ENCODE results near the gene DIP2A. TPM values are rescaled to one million over a fixed set of nuclear protein-coding genes. Genes with fewer than 3 reads are reported as not detected.

Gene DIP2A, protein sequence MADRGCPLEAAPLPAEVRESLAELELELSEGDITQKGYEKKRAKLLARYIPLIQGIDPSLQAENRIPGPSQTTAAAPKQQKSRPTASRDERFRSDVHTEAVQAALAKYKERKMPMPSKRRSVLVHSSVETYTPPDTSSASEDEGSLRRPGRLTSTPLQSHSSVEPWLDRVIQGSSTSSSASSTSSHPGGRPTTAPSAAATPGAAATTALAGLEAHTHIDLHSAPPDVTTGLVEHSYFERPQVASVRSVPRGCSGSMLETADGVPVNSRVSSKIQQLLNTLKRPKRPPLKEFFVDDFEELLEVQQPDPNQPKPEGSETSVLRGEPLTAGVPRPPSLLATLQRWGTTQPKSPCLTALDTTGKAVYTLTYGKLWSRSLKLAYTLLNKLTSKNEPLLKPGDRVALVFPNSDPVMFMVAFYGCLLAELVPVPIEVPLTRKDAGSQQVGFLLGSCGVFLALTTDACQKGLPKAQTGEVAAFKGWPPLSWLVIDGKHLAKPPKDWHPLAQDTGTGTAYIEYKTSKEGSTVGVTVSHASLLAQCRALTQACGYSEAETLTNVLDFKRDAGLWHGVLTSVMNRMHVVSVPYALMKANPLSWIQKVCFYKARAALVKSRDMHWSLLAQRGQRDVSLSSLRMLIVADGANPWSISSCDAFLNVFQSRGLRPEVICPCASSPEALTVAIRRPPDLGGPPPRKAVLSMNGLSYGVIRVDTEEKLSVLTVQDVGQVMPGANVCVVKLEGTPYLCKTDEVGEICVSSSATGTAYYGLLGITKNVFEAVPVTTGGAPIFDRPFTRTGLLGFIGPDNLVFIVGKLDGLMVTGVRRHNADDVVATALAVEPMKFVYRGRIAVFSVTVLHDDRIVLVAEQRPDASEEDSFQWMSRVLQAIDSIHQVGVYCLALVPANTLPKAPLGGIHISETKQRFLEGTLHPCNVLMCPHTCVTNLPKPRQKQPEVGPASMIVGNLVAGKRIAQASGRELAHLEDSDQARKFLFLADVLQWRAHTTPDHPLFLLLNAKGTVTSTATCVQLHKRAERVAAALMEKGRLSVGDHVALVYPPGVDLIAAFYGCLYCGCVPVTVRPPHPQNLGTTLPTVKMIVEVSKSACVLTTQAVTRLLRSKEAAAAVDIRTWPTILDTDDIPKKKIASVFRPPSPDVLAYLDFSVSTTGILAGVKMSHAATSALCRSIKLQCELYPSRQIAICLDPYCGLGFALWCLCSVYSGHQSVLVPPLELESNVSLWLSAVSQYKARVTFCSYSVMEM (N-terminal part only)
- total RNA-seq (100 to 1,000 TPM; 113 to 132 (median 128) TPM), total RNA-seq (34.5 to 278 (median 149) reads per million in 29 experiments)
- 67.2 TPM for total RNA-seq (2013)

DNA sequence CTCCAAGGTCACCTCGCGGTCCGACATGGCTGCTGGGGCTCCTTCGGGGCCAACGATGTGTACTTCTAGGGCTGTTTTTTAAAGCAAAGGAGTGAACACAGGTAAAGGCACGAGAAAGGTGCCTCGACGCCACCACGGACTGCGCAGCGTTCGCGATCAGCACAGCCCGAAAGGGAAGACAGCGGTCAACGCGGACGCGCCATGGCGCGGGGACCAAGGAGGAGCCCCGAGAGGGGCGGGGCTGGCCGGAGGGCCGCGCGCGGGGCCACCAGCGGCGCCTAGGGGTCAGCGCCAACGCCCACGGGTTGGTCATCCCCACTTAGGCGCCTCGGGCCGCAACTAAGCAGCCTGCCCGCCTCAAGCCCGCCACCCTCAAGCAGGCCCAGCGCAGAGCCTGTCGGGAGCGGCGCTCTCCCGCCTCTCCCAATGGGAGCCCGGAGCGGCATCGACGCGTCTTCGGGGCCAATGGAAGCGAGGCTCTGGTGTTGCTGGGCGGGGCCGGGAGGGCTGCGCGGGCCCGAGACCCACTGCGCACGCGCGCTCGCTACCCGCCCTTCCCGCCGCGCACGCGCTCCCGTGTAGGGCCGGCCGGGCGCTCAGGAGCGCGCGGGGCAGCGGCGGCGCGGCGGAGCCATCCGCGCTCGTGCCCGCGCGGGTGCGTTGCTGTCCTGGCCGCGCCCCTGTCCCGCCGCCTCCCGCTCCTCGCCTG, at the start of gene DIP2A:
DIP2A (plus strand) TSS at position 577 of the 709 bp plus-strand sequence. CDS start 241 bp downstream, outside the sequence.
- Mint-ChIP-seq H3K27me3 (no peaks in the 10 kb centered on the region), H3K4me1 (peaks cover 32 to 61% (median 55%) of the 10 kb centered on the region in 3 donors), H3K9me3 (no peaks in the 10 kb centered on the region), H3K36me3 (peaks cover 12% of the 10 kb centered on the region), H3K4me3 (peak within 1 kb of the TSS; percentile 85 to 91 (median 90)), H3K27ac (peak within 1 kb of the TSS; percentile 88 to 91)
- DNase-seq (peak; percentile 87 to 98 (median 93)), ATAC-seq (replicated peaks in 1 of 4) (peak; percentile 97 to 99 (median 98))
- H3K27me3 ChIP-seq (replicated peaks in 1 of 2; ENCODE audit: control insufficient read depth in 2 of 2, extremely low read depth in 1 of 2, insufficient read depth in 2 of 2, low read length in 1 of 2), result no peaks in the 10 kb centered on the region
- H3K4me1 ChIP-seq (ENCODE audit: control insufficient read depth in 1 of 2, extremely low read depth in 1 of 2, insufficient read depth in 2 of 2, low read length in 2 of 2), result peaks cover 15 to 34% of the 10 kb centered on the region in 2 experiments
- peaks cover 6 to 10% of the 10 kb centered on the region in 2 donors for H3K36me3 ChIP-seq (ENCODE audit: control insufficient read depth in 2 of 2, extremely low read depth in 1 of 2, insufficient read depth in 1 of 2, low read length in 1 of 2)
- CTCF ChIA-PET, result interaction anchor here in 1 of 2 donors (0.7 to 0.8 kb wide), 2 partner anchors 93 to 181 kb away, joined by 4 read pairs; no protein-coding TSS in a partner anchor
- WGBS (ENCODE audit: insufficient coverage), result under 1% methylated on average over 91 of the region's 91 CpGs
- H3K4me3 ChIP-seq (ENCODE audit: control insufficient read depth in 1 of 2, extremely low read depth in 1 of 2, low read length in 1 of 2), result peak within 1 kb of the TSS; percentile 81 to 96
- peak within 1 kb of the TSS; percentile 73 for H3K27ac ChIP-seq (ENCODE audit: low read length)
- H3K9me3 ChIP-seq, result no peaks in the 10 kb centered on the region
- POLR2A ChIA-PET, result interaction anchor here (0.6 to 1.4 kb wide), 2 partner anchors 43 to 93 kb away, joined by 3 read pairs; no protein-coding TSS in a partner anchor

DNA sequence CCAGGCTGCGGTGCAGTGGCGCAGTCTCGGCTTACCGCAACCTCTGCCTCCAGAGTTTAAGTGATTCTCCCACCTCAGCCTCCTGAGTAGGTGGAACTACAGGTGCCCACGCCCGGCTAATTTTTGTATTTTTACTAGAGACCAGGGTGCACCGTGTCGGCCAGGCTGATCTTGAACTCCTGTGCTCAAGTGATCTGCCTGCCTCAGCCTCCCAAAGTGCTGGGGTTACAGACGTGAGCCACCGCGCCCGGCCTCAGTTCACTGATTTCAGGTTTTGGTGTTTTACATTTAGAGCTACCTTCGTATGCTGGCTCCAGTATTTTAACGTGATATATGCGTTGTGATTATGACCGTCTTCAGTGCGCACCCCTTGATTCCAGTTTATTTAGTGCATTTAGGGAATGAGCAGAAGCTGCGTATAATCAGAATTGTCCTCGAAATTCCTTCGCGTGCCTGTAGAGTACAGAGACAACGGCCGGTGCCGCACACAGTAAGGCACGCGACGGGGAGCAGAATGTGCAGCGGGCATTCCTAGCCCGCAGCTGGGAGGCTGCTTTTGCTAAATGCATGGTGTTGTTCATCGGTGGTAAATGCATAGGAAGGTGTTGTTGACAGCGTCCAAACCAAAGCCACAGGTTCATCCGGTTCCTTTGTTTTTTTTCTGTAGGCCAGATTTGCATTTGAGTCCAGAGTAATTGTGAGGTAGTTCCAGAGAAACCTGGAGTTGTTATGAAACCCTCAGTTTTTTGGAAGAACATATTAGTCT, 48.9 kb upstream of the DIP2A start:
- H3K27ac ChIP-seq (ENCODE audit: low read length), result no peak overlapping the region
- DNase-seq (peak in 1 of 35 experiments; percentile 23), ATAC-seq (replicated peaks in 1 of 4) (no peak)
- POLR2A ChIA-PET, result no interaction called here
- H3K9me3 ChIP-seq, result no peaks in the 10 kb centered on the region
- no peaks in the 10 kb centered on the region for H3K27me3 ChIP-seq (replicated peaks in 1 of 2; ENCODE audit: control insufficient read depth in 2 of 2, extremely low read depth in 1 of 2, insufficient read depth in 2 of 2, low read length in 1 of 2)
- H3K27ac Mint-ChIP-seq, result no peak overlapping the region
- no peak overlapping the region for H3K4me3 ChIP-seq (ENCODE audit: control insufficient read depth in 1 of 2, extremely low read depth in 1 of 2, low read length in 1 of 2)
- peaks cover 6 to 20% of the 10 kb centered on the region in 2 donors for H3K36me3 ChIP-seq (ENCODE audit: control insufficient read depth in 2 of 2, extremely low read depth in 1 of 2, insufficient read depth in 1 of 2, low read length in 1 of 2)
- no peaks in the 10 kb centered on the region for H3K27me3 Mint-ChIP-seq
- peaks cover 11% of the 10 kb centered on the region for H3K36me3 Mint-ChIP-seq
- CTCF ChIA-PET, result no interaction called here
- no peaks in the 10 kb centered on the region for H3K9me3 Mint-ChIP-seq
- peaks cover 0 to 10% of the 10 kb centered on the region in 2 experiments for H3K4me1 ChIP-seq (ENCODE audit: control insufficient read depth in 1 of 2, extremely low read depth in 1 of 2, insufficient read depth in 2 of 2, low read length in 2 of 2)
- peaks cover 0 to 7% (median 0%) of the 10 kb centered on the region in 3 donors for H3K4me1 Mint-ChIP-seq
- H3K4me3 Mint-ChIP-seq, result no peak overlapping the region
- 89% methylated on average over 30 of the region's 32 CpGs for WGBS (ENCODE audit: insufficient coverage)

DNA sequence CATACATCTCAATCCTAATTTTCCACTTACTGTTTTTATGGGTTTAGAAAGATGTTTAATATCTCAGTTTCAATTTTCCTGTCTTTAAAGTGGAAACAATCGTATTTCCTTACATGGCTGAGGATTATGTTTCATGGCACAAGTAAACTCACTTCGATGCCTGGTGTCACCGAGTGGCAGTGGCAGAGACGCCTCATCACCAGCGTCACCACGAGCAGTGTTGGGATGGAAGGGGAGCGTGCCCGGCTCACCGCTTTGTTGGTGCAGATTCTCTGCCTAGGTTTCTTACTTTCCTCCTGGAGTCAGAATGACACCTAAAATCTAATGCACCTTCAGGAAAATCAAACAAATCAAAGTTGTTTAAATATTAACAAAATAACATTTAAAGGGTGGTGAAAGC, 48.2 kb upstream of the DIP2A start:
- POLR2A ChIA-PET, result no interaction called here
- Mint-ChIP-seq H3K4me3 (no peak overlapping the region), H3K27me3 (no peaks in the 10 kb centered on the region), H3K4me1 (peaks cover 0 to 7% (median 0%) of the 10 kb centered on the region in 3 donors), H3K27ac (no peak overlapping the region), H3K36me3 (peaks cover 12% of the 10 kb centered on the region), H3K9me3 (no peaks in the 10 kb centered on the region)
- Histone ChIP-seq H3K4me3 (ENCODE audit: control insufficient read depth in 1 of 2, extremely low read depth in 1 of 2, low read length in 1 of 2) (no peak overlapping the region), H3K4me1 (ENCODE audit: control insufficient read depth in 1 of 2, extremely low read depth in 1 of 2, insufficient read depth in 2 of 2, low read length in 2 of 2) (peaks cover 0 to 10% of the 10 kb centered on the region in 2 experiments), H3K9me3 (no peaks in the 10 kb centered on the region), H3K27me3 (replicated peaks in 1 of 2; ENCODE audit: control insufficient read depth in 2 of 2, extremely low read depth in 1 of 2, insufficient read depth in 2 of 2, low read length in 1 of 2) (no peaks in the 10 kb centered on the region), H3K36me3 (ENCODE audit: control insufficient read depth in 2 of 2, extremely low read depth in 1 of 2, insufficient read depth in 1 of 2, low read length in 1 of 2) (peaks cover 6 to 23% of the 10 kb centered on the region in 2 donors), H3K27ac (ENCODE audit: low read length) (no peak overlapping the region)
- CTCF ChIA-PET, result no interaction called here
- DNase-seq, result no peak
- no CpG with 5 or more reads among the region's 9 CpGs for WGBS (ENCODE audit: insufficient coverage)
- no peak for ATAC-seq (replicated peaks in 1 of 4)

DNA sequence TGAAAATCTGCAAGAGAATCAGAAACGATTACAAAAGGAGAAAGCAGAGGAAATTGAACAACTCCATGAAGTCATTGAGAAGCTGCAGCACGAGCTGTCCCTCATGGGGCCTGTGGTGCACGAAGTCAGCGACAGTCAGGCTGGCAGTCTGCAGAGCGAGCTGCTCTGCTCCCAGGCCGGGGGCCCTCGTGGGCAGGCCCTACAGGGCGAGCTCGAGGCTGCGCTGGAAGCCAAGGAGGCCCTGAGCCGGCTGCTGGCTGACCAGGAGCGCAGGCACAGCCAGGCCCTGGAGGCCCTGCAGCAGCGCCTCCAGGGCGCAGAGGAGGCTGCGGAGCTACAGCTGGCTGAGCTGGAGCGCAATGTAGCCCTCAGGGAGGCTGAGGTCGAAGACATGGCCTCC, 47.5 kb upstream of the DIP2A start:
- Histone ChIP-seq H3K27me3 (replicated peaks in 1 of 2; ENCODE audit: control insufficient read depth in 2 of 2, extremely low read depth in 1 of 2, insufficient read depth in 2 of 2, low read length in 1 of 2) (no peaks in the 10 kb centered on the region), H3K27ac (ENCODE audit: low read length) (no peak overlapping the region), H3K36me3 (ENCODE audit: control insufficient read depth in 2 of 2, extremely low read depth in 1 of 2, insufficient read depth in 1 of 2, low read length in 1 of 2) (peaks cover 8 to 26% of the 10 kb centered on the region in 2 donors), H3K4me1 (ENCODE audit: control insufficient read depth in 1 of 2, extremely low read depth in 1 of 2, insufficient read depth in 2 of 2, low read length in 2 of 2) (peaks cover 0 to 10% of the 10 kb centered on the region in 2 experiments), H3K4me3 (ENCODE audit: control insufficient read depth in 1 of 2, extremely low read depth in 1 of 2, low read length in 1 of 2) (no peak overlapping the region), H3K9me3 (no peaks in the 10 kb centered on the region)
- no peaks in the 10 kb centered on the region for H3K9me3 Mint-ChIP-seq
- no peak overlapping the region for H3K27ac Mint-ChIP-seq
- DNase-seq, result no peak
- no peak overlapping the region for H3K4me3 Mint-ChIP-seq
- no peaks in the 10 kb centered on the region for H3K27me3 Mint-ChIP-seq
- POLR2A ChIA-PET, result no interaction called here
- peaks cover 19% of the 10 kb centered on the region for H3K36me3 Mint-ChIP-seq
- ATAC-seq (replicated peaks in 1 of 4), result no peak
- peaks cover 0 to 7% (median 0%) of the 10 kb centered on the region in 3 donors for H3K4me1 Mint-ChIP-seq
- CTCF ChIA-PET, result no interaction called here
- 98% methylated on average over 17 of the region's 17 CpGs for WGBS (ENCODE audit: insufficient coverage)

DNA sequence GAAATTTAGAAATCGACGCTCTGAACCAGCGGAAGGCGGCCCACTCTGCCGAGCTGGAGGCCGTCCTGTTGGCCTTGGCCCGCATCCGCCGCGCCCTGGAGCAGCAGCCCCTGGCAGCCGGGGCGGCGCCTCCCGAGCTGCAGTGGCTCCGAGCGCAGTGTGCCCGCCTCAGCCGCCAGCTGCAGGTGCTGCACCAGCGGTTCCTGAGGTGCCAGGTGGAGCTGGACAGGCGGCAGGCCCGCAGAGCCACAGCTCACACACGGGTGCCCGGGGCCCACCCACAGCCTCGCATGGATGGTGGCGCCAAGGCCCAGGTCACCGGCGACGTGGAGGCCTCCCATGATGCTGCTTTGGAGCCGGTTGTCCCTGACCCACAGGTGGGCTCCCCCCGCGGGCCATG, 47.0 kb upstream of the DIP2A start:
- peaks cover 13 to 27% of the 10 kb centered on the region in 2 donors for H3K36me3 ChIP-seq (ENCODE audit: control insufficient read depth in 2 of 2, extremely low read depth in 1 of 2, insufficient read depth in 1 of 2, low read length in 1 of 2)
- H3K27me3 Mint-ChIP-seq, result no peaks in the 10 kb centered on the region
- H3K4me3 ChIP-seq (ENCODE audit: control insufficient read depth in 1 of 2, extremely low read depth in 1 of 2, low read length in 1 of 2), result no peak overlapping the region
- DNase-seq (no peak), ATAC-seq (replicated peaks in 1 of 4) (no peak)
- no peaks in the 10 kb centered on the region for H3K9me3 ChIP-seq
- H3K36me3 Mint-ChIP-seq, result peaks cover 20% of the 10 kb centered on the region
- H3K4me3 Mint-ChIP-seq, result no peak overlapping the region
- no peaks in the 10 kb centered on the region for H3K9me3 Mint-ChIP-seq
- ChIA-PET CTCF (no interaction called here), POLR2A (interaction anchor here in 1 of 2 donors (0.6 kb wide), 1 partner anchor 1000 kb away, joined by 7 read pairs; no protein-coding TSS in a partner anchor)
- H3K27ac Mint-ChIP-seq, result no peak overlapping the region
- H3K27ac ChIP-seq (ENCODE audit: low read length), result no peak overlapping the region
- peaks cover 0 to 10% of the 10 kb centered on the region in 2 experiments for H3K4me1 ChIP-seq (ENCODE audit: control insufficient read depth in 1 of 2, extremely low read depth in 1 of 2, insufficient read depth in 2 of 2, low read length in 2 of 2)
- 98% methylated on average over 31 of the region's 31 CpGs for WGBS (ENCODE audit: insufficient coverage)
- no peaks in the 10 kb centered on the region for H3K27me3 ChIP-seq (replicated peaks in 1 of 2; ENCODE audit: control insufficient read depth in 2 of 2, extremely low read depth in 1 of 2, insufficient read depth in 2 of 2, low read length in 1 of 2)
- H3K4me1 Mint-ChIP-seq, result peaks cover 0 to 7% (median 0%) of the 10 kb centered on the region in 3 donors

Data from T-cell (primary cell).